Activated naive CD4-positive, alpha-beta T cell treated with anti-CD3 and anti-CD28 coated beads, Interleukin-2, amount 50 U/mL, for 16 hours (primary cell): Measurements from ENCODE around the gene LRRC8A.
"Not testable (repeated sequence)": the region's sequence is repeated elsewhere in the genome, so short reads cannot be mapped to it uniquely, and the experiment has no call there.

Source experiments
- DNase-seq: peaks from one replicate; pipeline ENCODE4 v3.0.0-alpha.2; 2020

LRRC8A gene

GRCh38 chr9:128870128-128870940, 11.6 kb upstream of the LRRC8A start:
- no peak for DNase-seq

DNA sequence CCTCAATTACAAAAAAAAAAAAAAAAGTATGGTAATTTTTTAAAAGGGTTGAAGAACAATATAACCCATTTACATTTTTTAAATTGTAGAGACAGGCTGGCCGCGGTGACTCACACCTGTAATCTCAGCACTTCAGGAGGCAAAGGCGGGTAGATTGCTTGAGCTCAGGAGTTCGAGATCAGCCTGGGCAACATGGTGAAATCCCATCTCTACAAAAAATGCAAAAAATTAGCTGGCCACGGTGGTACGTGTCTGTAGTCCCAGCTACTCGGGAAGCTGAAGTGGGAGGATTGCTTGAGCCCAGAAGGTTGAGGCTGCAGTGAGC, 11.0 kb upstream of the LRRC8A start:
- not testable (repeated sequence) for DNase-seq

- no peak for DNase-seq
Measured at GRCh38 chr9:128877852-128878251, 4.1 kb upstream of the LRRC8A start.

DNA sequence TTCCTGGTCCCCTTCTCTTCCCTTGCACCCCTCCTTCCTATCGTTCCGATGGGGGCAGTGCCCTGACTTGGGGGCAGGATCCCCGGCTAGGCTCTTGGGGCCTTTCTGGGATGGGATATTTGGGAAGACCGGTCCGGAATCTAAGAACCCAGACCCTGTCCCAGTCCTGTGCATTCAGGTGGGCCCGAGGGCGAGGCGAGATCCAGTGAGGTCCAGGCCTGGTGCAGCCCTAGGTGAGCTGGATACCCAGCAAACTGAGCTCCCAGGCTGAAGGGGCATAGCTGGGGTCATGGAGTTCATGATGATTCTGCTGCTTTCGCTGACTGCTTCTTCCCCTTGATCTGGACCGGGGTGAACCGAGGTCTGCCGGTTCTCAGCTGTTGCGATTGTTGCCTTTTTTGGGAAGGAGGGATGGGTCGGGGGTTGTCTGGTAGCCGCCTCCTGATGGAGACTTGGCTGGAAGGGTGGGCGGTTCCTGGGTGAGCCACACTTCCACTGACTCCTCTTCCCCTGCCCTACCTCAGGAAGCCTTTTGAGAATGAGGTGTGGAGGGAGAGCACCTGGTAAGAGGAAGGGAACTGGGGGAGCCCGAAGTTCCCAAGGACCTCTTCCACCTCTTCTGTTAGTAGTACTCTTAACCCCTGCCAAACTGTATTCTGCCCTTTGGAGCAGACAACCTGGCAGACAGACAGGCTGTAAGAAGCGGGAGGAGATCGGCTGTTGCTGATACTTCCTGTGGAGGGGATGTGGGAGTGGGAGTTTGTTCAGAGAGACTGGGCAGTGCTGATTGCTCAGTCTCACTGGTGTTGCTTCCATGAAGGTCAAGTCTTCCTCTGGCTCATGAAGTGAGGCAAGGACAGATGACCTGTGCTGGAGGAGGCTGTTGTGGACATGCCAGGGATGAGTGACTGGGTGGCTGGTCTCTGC, 1.0 kb downstream of the LRRC8A start:
- DNase-seq = no peak

- DNase-seq = no peak
Measured at GRCh38 chr9:128884164-128884563, 2.2 kb downstream of the LRRC8A start.

GRCh38 chr9:128885376-128885775, 3.4 kb downstream of the LRRC8A start:
- DNase-seq = no peak

DNA sequence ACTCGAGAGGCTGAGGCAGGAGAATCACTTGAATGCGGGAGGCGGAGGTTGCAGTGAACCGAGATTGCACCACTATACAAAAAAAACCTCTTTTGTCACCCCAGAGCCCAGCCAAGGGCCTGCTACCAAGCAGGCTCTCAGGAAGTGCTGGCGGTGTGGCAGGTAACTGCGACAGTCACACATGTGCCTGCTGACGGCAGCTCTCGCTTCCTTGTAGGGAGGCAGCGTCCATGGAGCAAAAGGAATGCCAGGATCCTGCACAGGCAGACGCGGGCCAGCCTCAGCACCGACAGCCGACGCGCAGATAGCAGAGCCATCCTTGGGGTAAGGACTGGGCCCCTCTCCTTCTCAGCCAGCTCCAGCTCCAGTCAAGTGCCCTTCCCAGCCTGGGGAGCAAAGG, 3.9 kb downstream of the LRRC8A start:
- DNase-seq = no peak

- no peak for DNase-seq
Measured at GRCh38 chr9:128886211-128886891, 4.4 kb downstream of the LRRC8A start.

- DNase-seq = no peak
Measured at GRCh38 chr9:128887049-128887448, 5.1 kb downstream of the LRRC8A start.

GRCh38 chr9:128887914-128888350, 6.0 kb downstream of the LRRC8A start:
- no peak for DNase-seq

DNA sequence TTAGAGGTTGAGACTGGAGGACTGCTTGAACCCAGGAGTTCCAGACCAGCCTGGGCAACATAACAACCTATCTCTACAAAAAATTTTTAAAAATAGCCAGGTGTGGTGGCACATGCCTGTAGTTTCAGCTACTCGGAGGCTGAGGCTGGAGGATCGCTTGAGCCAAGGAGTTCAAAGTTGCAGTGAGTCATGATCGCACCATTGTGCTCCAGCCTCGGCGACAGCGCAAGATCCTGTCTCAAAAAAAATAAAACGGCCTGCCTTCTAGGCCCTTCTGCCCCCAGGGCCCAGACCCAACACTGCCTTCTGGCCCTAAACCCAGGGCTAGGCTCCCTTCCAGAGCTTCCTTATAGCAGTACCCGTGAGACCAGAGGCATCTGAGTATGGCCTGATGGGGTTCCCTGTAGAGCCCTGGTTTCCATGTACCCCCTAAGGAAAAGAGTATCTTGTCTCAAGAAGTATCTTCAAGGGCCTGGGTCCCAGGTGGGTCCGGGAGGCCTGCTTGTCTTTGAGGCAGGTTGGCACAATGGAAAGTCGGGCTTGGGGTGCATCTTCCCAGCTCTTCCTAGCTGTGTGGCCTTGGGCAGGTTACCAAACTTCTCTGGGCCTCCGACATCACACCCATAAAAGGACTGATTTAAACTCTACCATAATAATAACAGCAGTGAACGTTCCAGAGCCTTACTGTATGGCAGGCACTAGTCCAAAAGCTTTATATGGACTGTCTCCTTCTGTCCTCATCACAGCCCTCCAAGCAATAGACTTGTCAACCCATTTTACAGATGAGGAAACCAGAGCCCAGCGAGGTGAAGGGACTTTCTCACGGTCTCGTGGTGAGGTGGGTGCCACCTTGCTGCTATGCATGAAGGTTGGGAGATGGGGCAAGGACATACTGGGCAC, 9.6 kb downstream of the LRRC8A start:
- no peak for DNase-seq

- no peak for DNase-seq
Measured at GRCh38 chr9:128892221-128892921, 10.4 kb downstream of the LRRC8A start.

DNA sequence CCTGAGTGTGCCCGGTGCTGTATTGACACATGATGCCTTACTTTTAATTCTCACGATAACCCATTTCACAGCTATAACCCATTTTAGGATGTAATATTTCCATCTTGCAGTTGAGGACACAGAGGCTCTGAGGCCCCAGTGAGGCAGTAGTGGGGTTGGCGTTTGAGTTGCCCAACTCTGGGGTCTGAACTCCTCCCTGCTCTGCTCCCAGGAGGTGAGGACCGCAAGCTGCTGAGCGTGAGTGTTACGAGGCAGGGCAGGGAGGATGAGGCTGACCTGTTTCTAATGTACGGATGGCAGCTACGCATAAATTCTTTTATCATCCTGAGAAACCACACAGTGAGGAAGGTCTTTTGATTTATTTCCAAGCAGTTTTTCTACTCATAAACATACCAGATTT, 11.4 kb downstream of the LRRC8A start:
- no peak for DNase-seq

- DNase-seq = no peak
Measured at GRCh38 chr9:128894764-128895163, 12.8 kb downstream of the LRRC8A start.

GRCh38 chr9:128895556-128895955, 13.6 kb downstream of the LRRC8A start:
- DNase-seq = no peak

DNA sequence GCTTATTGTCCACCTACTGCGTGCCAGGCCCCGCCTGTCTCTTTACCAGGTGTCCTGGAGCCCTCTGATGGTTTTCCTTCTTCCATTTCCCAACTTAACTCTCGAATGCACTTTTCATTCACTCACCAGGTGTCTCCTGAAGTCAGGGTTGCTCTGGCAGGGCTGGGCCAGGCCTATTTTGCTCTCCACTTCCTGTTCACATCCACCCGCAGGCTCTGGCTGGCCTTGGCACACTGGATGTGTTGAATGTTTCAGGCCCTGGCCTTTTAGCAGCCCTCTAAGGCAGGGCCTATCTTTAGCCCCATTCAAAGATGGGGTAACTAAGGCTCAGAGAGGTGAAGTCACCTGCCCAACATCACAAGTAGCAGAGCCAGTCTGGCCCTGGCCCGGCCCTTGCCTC, 16.4 kb downstream of the LRRC8A start:
- no peak for DNase-seq

DNA sequence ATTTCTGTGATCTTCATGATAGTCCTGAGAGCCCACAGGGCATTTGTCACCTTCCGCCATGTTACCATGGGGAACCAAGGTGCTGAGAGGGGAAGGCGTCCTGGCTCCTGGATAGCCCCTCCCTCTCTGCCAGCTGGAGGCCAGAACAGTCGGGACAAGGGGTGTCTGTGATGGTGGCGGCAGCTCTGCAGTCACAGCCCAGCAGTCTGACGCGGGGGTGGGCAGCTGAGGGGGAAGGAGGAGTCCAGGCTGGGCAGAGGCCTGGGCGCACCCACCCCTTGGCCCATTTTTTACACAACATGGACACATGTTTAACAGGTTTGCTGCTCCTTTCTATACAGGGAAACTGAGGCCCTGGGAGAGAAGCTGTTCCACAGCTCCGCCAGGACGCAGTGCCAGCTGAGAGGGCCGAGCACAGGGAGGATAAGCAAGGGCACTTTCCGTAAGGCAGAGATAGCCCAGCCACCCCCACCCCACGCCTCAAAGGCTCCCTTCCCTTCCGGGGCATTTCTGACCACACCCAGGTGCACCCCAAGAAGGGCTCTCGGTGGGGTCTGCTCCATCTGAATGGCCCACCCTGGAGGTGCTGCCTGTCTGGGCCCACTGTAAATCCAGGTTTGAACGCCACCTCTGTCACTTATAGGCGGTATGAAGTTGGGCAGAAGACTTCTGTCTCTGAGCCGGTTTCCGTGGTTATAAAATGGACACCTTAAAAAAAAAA, 17.1 kb downstream of the LRRC8A start:
- no peak for DNase-seq

DNA sequence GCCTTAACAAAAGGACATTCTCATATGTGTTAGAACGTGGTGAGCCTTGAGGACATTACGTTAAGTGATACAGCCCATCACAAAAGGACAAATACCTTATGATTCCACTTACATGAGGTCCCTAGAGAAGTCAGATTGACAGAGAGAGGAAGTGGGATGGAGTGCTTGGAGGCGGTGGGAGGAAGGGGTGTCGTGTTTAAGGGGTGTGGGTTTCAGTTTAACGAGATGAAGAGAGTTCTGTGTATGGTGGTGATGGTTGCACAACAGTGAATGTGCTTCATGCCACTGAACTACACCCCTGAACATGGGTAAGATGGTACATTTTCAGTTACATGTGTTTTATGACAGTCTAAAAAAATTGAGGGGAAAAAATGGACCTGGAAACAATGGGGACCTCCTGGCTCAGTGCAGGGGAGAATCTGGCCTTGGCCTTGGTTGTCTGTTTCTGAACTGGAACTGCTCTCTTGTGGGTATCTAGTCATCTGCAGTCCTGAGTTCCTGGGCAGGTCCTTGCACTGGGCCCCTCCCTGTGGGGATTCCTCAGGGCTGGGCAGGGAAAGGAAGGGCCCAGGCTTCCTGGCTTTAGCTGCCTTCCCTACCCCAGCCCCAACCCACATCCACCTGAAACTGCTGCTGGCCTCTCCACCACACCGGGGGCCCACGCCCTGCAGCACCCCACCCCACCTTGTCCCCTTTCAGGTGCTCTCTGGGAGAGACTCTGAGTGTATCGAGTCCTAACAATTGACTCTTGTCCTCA, 17.8 kb downstream of the LRRC8A start:
- no peak for DNase-seq

DNA sequence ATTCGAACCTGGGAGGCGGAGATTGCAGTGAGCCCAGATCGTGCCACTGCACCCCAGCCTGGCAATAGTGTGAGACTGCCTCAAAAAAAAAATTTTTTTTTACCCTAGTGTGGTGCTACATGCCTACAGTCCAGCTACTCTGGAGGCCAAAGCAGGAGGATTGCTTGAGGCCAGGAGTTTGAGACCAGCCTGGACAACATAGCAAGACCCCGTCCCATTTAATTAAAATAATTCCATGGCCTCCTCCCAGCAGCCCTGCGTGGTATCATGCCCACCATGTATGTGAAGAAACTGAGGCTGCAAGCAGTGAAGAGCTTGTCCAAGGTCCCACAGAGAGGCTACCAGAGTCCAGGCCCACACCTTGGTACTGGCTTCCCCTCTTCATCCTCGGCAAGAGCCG, 19.4 kb downstream of the LRRC8A start:
- DNase-seq = no peak

- no peak for DNase-seq
Measured at GRCh38 chr9:128901822-128902221, 19.9 kb downstream of the LRRC8A start.
